Adrenal gland (tissue), 12 donors: ENCODE measurements around the gene SLC26A8. TPM values are rescaled to one million over a fixed set of nuclear protein-coding genes. Genes with fewer than 3 reads are reported as not detected.

Source experiments
- DNase-seq, 7 donors: peaks; one replicate each; pipeline ENCODE4 v3.0.0-alpha.2; 2019 to 2020
- H3K27ac ChIP-seq, 5 donors: fragments of 200-600 bp; sonication (generic) in 4 of 5; 1 replicate in 3 of 5; 2 replicates in 2 of 5; pipeline versions ENCODE4 v1.5.1 to v1.8.0; 2016 to 2020; ENCODE audit warnings: mild to moderate bottlenecking in 1 of 5
- H3K27me3 ChIP-seq: fragments of 200-600 bp; 2 replicates; pipeline ENCODE4 v1.8.0; 2021
- H3K36me3 ChIP-seq, 2 donors: fragments of 200-600 bp; replicated peaks in 1 of 2; 1 replicate in 1 of 2; 2 replicates in 1 of 2; pipeline versions ENCODE4 v1.5.1 to v1.8.0; 2018 to 2022
- H3K4me1 ChIP-seq, 2 donors: fragments of 200-600 bp; replicated peaks in 1 of 2; 1 replicate in 1 of 2; 2 replicates in 1 of 2; pipeline versions ENCODE4 v1.5.1 to v1.8.0; 2018 to 2021
- H3K4me3 ChIP-seq, 4 donors: fragments of 200-600 bp; sonication (generic) in 3 of 4; one replicate each; pipeline ENCODE4 v1.5.1; 2016 to 2018
- H3K9me3 ChIP-seq, 3 donors: fragments of 200-600 bp; sonication (generic) in 1 of 3; replicated peaks in 1 of 3; 1 replicate in 2 of 3; 2 replicates in 1 of 3; pipeline versions ENCODE4 v1.5.1 to v1.8.0; 2016 to 2021
- POLR2A ChIP-seq, 2 donors: fragments of 450-650 bp; IDR thresholded peaks; one replicate each; pipeline ENCODE4 v1.6.1; 2017; ENCODE audit warnings: antibody characterized with exemption in 2 of 2, mild to moderate bottlenecking in 2 of 2, moderate library complexity in 1 of 2
- WGBS, 4 donors: extraction: QIAGEN DNeasy Blood & Tissue Kit in 2 of 4; methylation state at CpG; one replicate each; pipeline versions ENCODE4 v1.1.5 to v1.1.7; 2013 to 2017; 5-methylcytosine and 5-hydroxymethylcytosine counted together
- intact Hi-C, 2 donors: fragments of 100-400 bp; cut with DNase I; formaldehyde crosslinking; loops; one replicate each; pipeline versions ENCODE4 v1.14.1 to v1.15.0; 2022 to 2023
- polyA plus RNA-seq, 3 donors: library from polyadenylated mRNA; stranded (reverse); fragments of 200-250 nt in 2 of 3; fragments of 350-450 nt in 1 of 3; fragmentation: Illumina TruSeq in 1 of 3; extraction: RNeasy Lipid Tissue Mini Kit (QIAGEN cat#74804) in 1 of 3; gene quantifications; one replicate each; pipeline ENCODE4 v1.2.3, GENCODE V29; 2013 to 2014
- total RNA-seq, 9 donors: library from RNA; depleted of rRNA in 4 of 9; stranded (reverse); fragments of >200 nt in 4 of 9; fragments of 120-200 nt in 1 of 9; fragmentation: NEBNext Ultra II Directional in 1 of 9; extraction: Animal tissue kit (Norgen Biotek cat#: 25700) in 1 of 9; gene quantifications; one replicate each; pipeline versions ENCODE4 v1.1.0 to v1.2.4, GENCODE V29; 2013 to 2023
- TF ChIP-seq, protein P1 (sequence below), 6 experiments: fragments of 450-650 bp in 4 of 6; fragments of 200-600 bp in 2 of 6; sonication (generic) in 1 of 6; IDR thresholded peaks; 1 replicate in 5 of 6; 2 replicates in 1 of 6; pipeline versions ENCODE4 v1.5.1 to v1.8.0; 2016 to 2021; ENCODE audit warnings: antibody characterized with exemption in 6 of 6, mild to moderate bottlenecking in 2 of 6, moderate library complexity in 1 of 6
- donor health status: healthy with polysubstance abuse.
- donor health status: Bipolar disorder and iron deficiency.
- donor health status: DM: yes; HTN: yes; CAD: no.
- donor health status: DM: no; HTN: no; CAD: no.
- donor health status: DM: no; HTN: no; CAD: no.
- donor health status: DM: yes; HTN: yes; CAD: no.

Gene SLC26A8
- total and polyA plus RNA-seq, 12 donors, result 0.09 to 0.54 (median 0.16) TPM; not detected in 5

DNA sequence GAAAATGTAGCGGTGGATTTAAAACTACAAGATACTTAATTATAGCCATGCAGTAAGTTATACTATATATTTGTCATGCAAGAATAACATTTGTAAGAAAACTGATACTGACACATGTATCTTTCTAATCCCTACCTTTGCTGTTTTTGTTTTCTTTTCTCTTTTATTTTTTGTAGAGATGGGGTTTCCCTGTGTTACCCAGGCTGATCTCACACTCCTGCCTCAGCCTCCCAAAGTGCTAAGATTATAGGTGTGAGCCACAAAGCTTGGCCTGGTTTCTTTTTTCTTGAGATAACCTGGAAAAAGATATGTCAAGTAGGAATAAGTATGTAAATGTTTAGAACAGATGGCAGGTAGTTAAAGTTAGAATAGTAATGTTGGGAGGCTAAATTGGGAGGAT is 47.3 kb upstream of the SLC26A8 start:
- Histone ChIP-seq H3K4me3 (no peak overlapping the region), H3K9me3 (no peaks in the 10 kb centered on the region), H3K27ac (no peak overlapping the region), H3K4me1 (peaks cover 8 to 39% of the 10 kb centered on the region in 2 donors), H3K27me3 (no peaks in the 10 kb centered on the region), H3K36me3 (peaks cover 0 to 6% of the 10 kb centered on the region in 2 donors)
- WGBS, 4 donors, result 92 to 100% (median 98%) methylated on average over 1 of the region's 1 CpG
- TF ChIP-seq, protein P1, sequence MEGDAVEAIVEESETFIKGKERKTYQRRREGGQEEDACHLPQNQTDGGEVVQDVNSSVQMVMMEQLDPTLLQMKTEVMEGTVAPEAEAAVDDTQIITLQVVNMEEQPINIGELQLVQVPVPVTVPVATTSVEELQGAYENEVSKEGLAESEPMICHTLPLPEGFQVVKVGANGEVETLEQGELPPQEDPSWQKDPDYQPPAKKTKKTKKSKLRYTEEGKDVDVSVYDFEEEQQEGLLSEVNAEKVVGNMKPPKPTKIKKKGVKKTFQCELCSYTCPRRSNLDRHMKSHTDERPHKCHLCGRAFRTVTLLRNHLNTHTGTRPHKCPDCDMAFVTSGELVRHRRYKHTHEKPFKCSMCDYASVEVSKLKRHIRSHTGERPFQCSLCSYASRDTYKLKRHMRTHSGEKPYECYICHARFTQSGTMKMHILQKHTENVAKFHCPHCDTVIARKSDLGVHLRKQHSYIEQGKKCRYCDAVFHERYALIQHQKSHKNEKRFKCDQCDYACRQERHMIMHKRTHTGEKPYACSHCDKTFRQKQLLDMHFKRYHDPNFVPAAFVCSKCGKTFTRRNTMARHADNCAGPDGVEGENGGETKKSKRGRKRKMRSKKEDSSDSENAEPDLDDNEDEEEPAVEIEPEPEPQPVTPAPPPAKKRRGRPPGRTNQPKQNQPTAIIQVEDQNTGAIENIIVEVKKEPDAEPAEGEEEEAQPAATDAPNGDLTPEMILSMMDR (IDR thresholded peaks at IDR 0.05), result no peak
- no peak for TF ChIP-seq POLR2A (IDR thresholded peaks at IDR 0.05)
- no peak for DNase-seq
- intact Hi-C loops, result no loop called here

DNA sequence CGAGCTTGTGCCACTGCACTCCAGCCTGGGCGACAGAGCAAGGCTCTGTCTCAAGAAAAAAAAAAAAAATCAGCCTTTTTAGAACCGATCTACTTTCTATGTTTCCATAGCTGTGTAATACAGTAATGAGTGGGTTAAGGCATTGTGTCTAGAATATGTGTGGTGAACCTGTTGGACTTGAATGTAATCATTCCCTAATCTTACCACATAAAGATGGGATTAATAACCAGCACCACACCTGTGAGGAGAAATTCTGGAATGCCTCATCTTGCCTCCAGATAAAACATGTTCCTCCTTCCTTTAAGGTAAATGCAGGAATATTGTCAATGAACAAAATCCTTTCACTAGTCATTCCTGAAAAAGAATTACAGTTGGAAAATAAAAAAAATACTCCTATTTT is 46.8 kb upstream of the SLC26A8 start:
- Histone ChIP-seq H3K27ac (no peak overlapping the region), H3K36me3 (peaks cover 0 to 4% of the 10 kb centered on the region in 2 donors), H3K4me1 (peaks cover 8 to 44% of the 10 kb centered on the region in 2 donors), H3K4me3 (no peak overlapping the region), H3K9me3 (no peaks in the 10 kb centered on the region), H3K27me3 (no peaks in the 10 kb centered on the region)
- no peak for DNase-seq
- intact Hi-C loops, result no loop called here
- WGBS, 4 donors, result 86 to 97% (median 90%) methylated on average over 3 of the region's 3 CpGs
- TF ChIP-seq, protein P1 (IDR thresholded peaks at IDR 0.05), result no peak
- TF ChIP-seq POLR2A (IDR thresholded peaks at IDR 0.05), result no peak

DNA sequence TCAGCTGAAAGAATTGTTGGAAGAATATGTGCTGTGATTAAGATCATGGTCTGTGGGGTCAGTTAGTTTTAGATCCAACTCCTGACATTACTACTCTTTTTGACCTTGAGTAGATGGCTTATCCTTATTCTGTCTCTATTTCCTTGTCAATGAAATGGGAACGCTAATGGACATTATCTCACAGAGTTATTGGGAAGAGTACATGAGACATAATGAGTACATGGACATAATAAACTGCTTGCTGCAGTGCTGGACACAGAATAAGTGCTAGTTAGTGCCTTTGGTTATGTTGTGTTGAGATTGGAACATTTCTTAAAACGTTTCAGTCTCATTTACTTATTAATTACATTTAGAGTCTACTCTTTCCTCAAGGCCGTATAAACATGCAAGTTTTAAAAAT is 45.8 kb upstream of the SLC26A8 start:
- Histone ChIP-seq H3K9me3 (no peaks in the 10 kb centered on the region), H3K36me3 (no peaks in the 10 kb centered on the region), H3K4me1 (peaks cover 8 to 50% of the 10 kb centered on the region in 2 donors), H3K27ac (no peak overlapping the region), H3K27me3 (no peaks in the 10 kb centered on the region), H3K4me3 (no peak overlapping the region)
- intact Hi-C loops, result no loop called here
- 51 to 60% (median 57%) methylated on average over 3 of the region's 3 CpGs for WGBS, 4 donors
- no peak for TF ChIP-seq POLR2A (IDR thresholded peaks at IDR 0.05)
- TF ChIP-seq, protein P1 (IDR thresholded peaks at IDR 0.05), result no peak
- no peak for DNase-seq

DNA sequence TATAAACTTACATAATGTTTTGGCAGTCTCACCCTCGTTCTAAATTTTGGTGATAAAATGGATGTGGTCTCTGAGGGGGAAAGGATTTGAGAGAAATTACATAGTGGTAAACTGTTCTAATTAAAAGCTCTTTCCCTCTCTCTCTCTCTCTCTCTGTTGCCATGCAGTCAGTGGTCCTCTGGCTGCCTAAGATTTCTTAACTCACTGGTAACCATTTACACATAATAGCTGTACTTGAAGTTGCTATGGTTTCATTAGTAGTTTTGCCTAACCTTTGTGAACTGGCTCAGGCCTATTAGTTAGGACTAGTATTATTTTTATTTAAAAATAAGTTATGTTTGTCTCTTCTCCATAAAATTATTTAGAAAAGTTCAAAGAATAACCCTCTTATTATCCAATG is 45.1 kb upstream of the SLC26A8 start:
- Histone ChIP-seq H3K27me3 (no peaks in the 10 kb centered on the region), H3K9me3 (no peaks in the 10 kb centered on the region), H3K36me3 (no peaks in the 10 kb centered on the region), H3K27ac (no peak overlapping the region), H3K4me3 (no peak overlapping the region), H3K4me1 (peaks cover 8 to 56% of the 10 kb centered on the region in 2 donors)
- intact Hi-C loops, result no loop called here
- WGBS, 4 donors, result 42 to 59% (median 45%) methylated on average over 1 of the region's 1 CpG
- DNase-seq, result no peak
- TF ChIP-seq, protein P1 (IDR thresholded peaks at IDR 0.05), result no peak
- TF ChIP-seq POLR2A (IDR thresholded peaks at IDR 0.05), result no peak
